Ishikawa (cell line): ENCODE data around the gene GNGT1.

Experiments
- CEBPB ChIP-seq: IDR thresholded peaks from 2 replicates; pipeline ENCODE4 v1.6.1; 2012
- CREB1 ChIP-seq: IDR thresholded peaks from 2 replicates; pipeline ENCODE4 v1.6.1; 2012; ENCODE audit warnings: low read depth
- EGR1 ChIP-seq: IDR thresholded peaks from 2 replicates; pipeline ENCODE4 v1.6.1; 2012
- EP300 ChIP-seq: IDR thresholded peaks from 2 replicates; pipeline ENCODE4 v1.6.1; 2012; ENCODE audit warnings: borderline replicate concordance
- FOXM1 ChIP-seq: IDR thresholded peaks from 2 replicates; pipeline ENCODE4 v1.6.1; 2012; ENCODE audit warnings: low read depth, borderline replicate concordance
- MAX ChIP-seq: IDR thresholded peaks from 2 replicates; pipeline ENCODE4 v1.6.1; 2012
- NFIC ChIP-seq: IDR thresholded peaks from 2 replicates; pipeline ENCODE4 v1.6.1; 2012
- RAD21 ChIP-seq: IDR thresholded peaks from 2 replicates; pipeline ENCODE4 v1.6.1; 2012; ENCODE audit warnings: low read depth
- REST ChIP-seq: IDR thresholded peaks from 2 replicates; pipeline ENCODE4 v1.6.1; 2012; ENCODE audit warnings: low read depth, mild to moderate bottlenecking
- TAF1 ChIP-seq: IDR thresholded peaks from 2 replicates; pipeline ENCODE4 v1.6.1; 2012; ENCODE audit warnings: low read depth, mild to moderate bottlenecking
- TCF12 ChIP-seq: IDR thresholded peaks from 2 replicates; pipeline ENCODE4 v1.6.1; 2012; ENCODE audit warnings: low read depth
- TEAD4 ChIP-seq: IDR thresholded peaks from 2 replicates; pipeline ENCODE4 v1.6.1; 2012
- YY1 ChIP-seq: IDR thresholded peaks from 2 replicates; pipeline ENCODE4 v1.6.1; 2012; ENCODE audit warnings: low read depth
- ZBTB7A ChIP-seq: IDR thresholded peaks from 2 replicates; pipeline ENCODE4 v1.6.1; 2012; ENCODE audit warnings: low read depth

- TF ChIP-seq YY1: no peak
- no peak for TF ChIP-seq ZBTB7A
- TF ChIP-seq CREB1: no peak
- TF ChIP-seq EP300: no peak
- TF ChIP-seq REST: no peak
- TF ChIP-seq MAX: no peak
- no peak for TF ChIP-seq NFIC
- peak; percentile 79 for TF ChIP-seq RAD21
- no peak for TF ChIP-seq TCF12
- TF ChIP-seq TEAD4: no peak
- no peak for TF ChIP-seq EGR1
- no peak for TF ChIP-seq FOXM1
- TF ChIP-seq TAF1: no peak
- TF ChIP-seq CEBPB: no peak
These were observed 3.5 kb upstream of the GNGT1 start for GRCh38 chr7:93902777-93903423.
